Activated gamma-delta T cell (primary cell): Measurements from ENCODE around the gene PPP1CC.
"Not testable (repeated sequence)": the region's sequence is repeated elsewhere in the genome, so short reads cannot be mapped to it uniquely, and the experiment has no call there.

Experiments
- DNase-seq: peaks from one replicate; lab custom pipeline; 2025; lab: John Stamatoyannopoulos, UW

PPP1CC gene

DNA sequence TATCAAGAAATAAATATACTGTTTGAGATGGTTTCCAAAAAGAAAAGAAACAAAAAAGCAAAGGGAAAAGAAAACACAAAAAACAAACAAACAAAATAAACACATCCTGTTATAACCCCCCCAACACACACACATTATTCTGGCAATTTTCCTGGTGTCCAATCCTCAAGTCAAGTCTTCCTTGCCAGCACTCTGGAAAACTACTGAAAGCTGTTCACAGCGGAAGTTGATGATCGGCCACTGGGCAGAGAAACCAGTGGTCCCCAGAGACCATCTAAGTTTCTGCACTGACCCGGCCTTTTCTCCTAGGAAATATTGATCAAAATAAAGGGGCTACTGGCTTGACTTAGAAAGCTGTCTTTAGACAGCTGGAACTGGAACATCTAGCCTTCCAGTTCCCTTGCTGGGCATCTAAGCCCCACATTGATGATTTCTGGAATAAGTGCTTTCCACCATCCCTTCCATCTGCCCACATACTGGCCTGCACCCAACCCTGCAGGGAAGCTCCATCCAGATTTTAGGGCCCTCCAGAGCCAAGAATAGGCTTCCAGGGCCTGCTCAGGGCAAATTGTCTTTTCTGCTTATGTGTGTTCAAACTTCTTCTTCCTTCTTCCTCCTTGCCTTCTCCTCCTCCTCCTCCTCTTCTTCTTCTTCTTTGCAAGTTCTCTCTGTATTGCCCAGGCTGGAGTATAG lies 11.6 kb upstream of the PPP1CC start:
- DNase-seq, result no peak

DNA sequence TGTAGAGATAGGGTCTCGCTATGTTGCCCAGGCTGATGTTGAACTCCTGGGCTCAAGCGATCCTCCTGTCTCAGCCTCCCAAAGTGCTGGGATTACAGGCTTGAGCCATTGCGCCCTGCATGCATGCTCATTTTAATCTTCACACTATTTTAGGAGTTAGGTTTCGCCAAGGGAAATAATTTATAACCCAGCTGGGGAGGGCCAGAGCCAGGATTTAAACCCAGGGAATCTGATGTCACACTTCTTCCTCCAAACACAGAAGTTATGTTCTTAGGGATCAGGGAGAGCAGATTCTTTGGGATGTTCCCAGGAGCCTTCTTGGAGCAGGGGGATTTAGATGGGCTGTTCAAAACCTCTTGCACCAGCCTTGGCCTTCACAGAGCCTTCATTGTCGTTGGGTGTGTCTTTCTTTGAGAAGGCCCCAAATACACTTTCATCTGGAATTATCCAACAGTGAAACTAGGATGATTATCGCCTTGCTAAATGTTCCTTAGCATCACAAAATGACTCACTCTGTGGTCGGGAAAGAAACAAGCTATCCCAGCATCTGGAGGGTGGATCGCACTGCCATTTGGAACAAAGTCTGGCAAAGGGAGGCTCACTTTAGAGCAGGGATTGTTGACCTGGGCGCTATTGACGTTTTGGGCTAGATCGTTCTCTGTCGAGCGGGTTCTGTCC lies 8.2 kb upstream of the PPP1CC start:
- no peak for DNase-seq

DNA sequence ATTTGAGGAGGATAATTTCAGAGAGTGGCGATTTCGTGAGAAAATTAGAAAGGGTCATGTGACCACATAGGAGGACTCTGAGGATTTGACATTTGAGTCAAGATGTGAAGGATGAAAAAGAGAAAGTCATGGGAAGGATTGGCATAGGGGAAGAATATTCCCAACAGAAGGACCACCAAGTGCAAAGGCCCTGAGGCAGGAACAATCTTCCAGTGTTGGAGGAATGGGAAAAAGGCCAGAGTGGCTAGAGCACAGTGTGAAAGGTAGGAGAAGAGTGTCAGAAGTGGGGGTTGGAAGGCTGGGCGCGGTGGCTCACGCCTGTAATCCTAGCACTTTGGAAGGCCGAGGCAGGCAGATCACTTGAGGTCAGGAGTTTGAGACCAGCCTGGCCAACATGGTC lies 3.9 kb upstream of the PPP1CC start:
- DNase-seq, result no peak

DNA sequence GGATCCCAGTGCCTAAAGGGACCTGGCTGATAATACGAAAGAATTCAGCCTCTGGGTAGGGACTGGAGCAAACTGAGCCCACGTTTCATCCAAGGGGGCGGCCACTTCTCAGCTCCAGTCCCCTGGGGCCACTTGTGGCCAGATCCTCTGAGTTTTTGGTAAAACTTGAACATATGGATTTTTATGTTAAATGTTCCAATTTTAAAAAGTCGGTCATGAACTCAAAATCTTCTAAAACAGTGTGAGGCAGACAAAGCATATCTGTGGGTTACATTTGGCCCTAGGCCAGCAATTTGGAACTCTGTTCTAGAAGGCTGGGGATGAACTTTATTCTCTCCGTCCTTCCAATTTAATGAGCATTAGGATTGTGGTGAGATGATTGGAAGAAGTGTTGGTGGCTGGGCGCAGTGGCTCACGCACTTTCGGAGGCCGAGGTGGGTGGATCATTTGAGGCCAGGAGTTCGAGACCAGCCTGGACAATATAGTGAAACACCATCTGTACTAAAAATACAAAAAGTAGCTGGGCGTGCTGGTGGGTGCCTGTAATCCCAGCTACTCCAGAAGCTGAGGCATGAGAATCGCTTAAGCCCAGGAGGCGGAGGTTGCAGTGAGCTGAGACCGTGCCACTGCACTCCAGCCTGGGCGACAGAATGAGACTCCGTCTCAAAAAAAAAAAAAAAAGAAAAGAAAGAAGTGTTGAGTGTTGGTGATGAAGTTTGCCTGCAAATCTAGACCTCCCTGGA lies 3.0 kb upstream of the PPP1CC start:
- DNase-seq, result no peak

DNA sequence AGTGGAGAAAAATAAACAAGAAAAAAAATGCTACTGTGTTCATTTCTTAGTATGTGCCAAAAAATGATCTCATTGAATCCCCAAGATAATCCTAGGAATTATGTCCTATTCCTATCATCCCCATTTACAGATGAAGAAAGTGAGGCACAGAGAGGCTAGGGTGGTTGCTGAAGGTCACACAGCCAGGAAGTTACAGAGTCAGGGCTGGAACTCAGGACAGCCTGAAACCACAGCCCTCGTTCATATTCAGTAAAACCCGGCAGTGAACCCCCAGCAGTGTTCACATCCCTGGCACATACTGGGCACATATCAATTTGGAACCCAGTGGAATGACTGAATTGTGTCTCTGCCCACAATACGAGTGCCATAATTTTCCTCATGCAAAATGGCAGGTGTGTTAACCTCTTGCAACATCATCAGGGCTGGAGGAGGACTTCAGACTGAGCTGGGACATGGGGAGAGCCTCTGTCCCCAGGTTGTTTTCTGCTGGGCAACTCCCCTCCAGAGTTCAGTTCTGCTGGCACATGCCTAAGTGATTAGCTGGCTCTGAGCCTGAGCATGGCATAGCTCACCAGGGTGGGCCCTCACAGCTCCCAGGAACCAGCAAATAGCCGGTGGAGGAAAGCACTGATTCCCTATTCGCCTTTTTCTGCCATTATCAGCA lies 2.0 kb upstream of the PPP1CC start:
- DNase-seq, result no peak

DNA sequence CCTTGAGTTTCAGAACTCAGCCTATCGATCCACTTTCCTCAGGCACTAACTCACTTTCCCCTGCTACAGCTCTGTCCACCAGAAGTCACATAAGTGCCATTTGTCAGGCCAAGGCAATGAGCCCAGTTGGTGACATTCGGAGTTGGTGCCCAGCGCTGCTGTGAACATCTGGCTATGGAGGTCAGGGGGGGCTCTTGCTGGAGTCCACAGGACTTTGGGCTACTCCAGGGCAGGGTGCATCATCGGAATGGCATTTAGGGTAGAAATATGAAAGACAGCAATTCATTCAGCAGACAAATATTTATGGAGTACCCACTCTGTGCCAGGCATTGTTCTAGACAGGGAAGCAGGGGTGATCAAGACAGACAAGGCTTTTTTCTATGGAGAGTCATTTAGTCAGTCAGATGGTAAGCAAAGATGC lies 1.5 kb upstream of the PPP1CC start:
- DNase-seq, result no peak

DNA sequence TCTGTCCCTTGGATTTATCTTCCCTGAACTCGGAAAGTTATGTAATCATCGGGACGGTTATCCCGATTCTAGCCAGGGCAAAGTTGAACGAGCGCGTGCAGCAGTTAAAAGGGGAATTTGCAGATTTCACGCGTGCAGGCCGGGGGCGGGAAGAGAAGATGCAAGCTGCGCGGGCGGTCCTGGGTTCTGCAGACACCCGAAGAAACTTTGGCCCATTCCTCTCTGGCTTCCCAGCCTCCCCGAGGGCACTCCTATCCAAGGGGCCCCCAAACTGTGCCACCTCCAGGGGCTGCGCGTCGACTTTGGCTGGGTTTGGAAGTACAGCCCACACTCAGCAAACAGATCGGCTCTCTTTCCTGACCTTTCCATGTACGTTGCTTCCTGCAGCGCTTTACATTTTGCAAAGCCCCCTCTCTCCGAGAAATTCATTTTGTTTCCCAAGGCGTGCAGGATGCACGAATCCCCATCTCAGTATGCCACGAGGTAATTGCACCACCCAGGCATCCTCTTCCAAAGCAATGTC lies 941 bp upstream of the PPP1CC start:
- no peak for DNase-seq

DNA sequence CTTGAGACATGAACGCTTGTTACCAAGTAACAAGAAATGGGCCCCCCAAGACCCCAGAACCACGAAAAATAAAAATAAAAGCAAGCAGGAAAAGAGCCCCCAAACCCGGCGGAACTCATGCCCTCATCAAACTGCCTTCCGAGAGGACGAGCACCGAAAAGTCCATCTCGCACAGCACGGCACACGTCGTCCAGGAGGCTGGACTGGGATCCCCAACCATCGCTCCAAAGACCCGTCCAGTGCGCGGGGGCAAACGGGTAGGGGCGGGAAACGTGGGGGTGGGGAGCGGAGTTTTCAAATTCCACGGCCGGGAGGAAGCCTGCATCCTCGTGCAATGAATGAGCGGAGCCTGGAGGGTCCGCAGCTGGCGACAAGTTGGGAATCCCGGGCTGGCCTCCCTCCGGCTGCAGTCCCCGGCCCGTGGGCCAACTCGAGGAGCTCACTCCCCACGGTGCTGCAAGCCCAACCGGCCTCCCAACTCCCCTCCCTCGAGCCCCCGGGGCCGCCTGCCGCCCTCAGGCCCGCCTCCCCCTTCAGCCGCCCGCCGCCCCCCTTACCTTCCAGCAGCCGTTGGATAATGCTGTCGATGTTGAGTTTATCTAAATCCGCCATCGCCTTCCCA lies 484 bp downstream of the PPP1CC start:
- DNase-seq, result no peak

DNA sequence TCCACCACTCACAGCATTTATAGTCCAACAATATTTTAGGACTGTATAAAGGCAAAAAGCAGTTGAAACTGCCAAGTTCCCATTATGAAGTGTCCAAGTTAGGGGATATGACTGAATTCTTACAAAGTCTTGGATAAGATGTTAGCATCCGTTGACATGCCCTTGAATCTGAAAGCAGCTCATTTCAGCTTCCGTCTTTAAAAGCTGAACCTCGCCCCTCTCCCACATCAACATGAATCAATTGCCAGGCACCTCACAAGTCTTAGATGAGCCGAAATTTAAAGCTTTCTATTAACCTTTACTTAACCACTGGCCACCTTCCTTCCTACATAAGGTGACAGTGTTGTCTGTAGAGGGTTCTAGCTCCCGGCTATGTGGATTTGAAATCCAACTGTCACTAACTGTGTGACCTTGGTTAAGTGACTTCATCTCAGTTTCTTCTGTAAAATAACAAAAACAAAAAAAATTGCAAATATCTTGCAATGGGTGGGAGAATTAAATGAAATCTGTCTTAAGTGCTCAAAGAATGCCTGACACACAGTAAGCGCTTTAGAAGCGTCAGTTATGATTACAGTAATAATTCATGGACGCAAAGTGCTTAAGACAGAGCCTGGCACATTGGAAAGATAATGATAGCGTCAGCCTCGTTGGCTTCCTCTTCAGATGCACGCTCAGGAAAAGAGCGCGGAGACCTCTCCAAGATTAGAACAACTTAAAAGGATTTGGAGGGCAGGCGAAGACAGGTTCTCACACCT lies 1.2 kb downstream of the PPP1CC start:
- no peak for DNase-seq

DNA sequence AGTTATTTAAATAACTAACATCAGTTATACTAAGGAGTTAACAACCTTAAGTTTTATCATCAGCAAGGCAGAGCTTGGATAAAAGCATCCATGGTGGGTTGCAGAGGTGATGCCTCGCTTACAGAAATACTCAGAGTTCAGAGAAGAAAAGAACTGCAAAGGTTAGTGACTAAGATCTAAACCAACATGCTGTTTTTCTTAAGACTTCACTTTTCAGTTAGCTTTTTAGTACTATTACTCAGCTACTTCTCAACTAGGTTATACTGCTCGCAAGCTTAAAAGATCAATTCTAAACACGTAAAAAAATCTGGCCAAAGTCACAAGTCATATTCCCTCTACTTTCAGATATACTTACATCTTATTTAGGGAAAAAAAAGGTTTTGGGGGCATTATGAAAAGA lies 2.8 kb downstream of the PPP1CC start:
- DNase-seq, result no peak

DNA sequence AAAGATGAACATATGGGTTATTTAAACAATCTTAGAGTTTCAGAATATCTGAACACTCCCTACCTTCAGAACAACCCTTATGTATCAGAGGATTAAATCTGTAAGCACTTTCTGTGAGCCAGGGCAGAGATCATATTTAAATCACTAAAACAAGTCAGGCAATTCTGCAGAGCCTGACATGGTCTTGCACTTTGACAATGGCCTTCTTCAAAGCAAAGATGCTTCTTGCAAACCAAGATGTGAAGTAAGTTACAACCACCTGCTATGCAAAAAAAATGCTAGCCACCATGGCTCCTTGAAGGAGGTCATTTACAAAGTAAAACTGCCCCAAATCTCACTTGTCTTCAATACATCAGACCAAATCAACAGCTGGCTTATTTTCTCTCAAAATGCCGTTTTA lies 3.2 kb downstream of the PPP1CC start:
- DNase-seq, result no peak

DNA sequence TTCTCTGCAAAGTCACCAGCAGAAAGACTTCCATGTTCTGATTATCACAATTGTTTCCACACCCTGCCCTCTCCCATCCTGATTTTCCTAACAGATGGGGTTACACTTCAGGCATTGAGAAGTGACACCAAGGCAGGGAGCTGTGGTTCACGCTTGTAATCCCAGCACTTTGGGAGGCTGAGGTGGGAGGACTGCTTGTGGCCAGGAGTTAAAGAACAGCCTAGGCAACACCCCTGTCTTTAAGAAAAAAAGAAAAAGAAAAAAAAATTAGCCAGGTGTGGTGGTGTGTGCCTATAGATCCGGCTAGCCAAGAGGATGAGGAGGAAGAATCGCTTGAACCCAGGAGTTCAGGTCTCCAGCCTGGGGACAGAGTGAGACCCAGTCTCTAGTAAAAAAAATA lies 5.2 kb downstream of the PPP1CC start:
- DNase-seq, result no peak

DNA sequence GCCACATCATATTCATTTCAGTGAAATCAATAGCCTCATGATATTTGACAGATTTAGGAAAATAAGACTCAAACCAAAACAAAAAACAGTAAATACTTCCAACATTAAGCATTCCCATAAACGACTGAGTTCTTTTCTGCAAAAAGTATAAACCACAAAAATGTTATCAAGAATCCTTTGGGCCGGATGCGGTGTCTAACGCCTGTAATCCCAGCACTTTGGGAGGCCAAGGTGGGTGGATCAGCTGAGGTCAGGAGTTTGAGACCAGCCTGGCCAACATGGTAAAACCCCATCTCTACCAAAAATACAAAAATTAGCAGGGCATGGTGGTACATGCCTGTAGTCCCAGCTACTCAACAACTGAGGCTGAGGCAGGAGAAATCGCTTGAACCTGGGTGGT lies 5.7 kb downstream of the PPP1CC start:
- not testable (repeated sequence) for DNase-seq

DNA sequence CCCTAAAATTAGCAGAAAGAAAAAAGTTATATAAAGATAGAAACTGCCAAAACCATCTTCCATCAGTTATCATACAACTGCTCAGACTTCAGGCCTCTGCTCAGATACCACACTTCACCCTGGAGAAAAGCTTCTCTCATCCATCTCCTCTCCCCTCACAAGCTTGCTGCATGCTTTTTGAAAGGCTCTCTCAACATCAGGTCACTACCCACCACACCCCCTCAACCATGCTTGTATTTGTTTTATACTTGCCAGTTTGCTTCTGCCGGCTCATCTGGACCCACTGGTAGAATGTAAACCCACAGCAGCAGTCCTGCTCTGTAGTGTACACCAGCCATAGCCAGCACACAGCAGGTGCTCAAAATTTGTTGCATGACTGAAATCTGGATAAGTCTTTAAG lies 8.8 kb downstream of the PPP1CC start:
- DNase-seq, result no peak

DNA sequence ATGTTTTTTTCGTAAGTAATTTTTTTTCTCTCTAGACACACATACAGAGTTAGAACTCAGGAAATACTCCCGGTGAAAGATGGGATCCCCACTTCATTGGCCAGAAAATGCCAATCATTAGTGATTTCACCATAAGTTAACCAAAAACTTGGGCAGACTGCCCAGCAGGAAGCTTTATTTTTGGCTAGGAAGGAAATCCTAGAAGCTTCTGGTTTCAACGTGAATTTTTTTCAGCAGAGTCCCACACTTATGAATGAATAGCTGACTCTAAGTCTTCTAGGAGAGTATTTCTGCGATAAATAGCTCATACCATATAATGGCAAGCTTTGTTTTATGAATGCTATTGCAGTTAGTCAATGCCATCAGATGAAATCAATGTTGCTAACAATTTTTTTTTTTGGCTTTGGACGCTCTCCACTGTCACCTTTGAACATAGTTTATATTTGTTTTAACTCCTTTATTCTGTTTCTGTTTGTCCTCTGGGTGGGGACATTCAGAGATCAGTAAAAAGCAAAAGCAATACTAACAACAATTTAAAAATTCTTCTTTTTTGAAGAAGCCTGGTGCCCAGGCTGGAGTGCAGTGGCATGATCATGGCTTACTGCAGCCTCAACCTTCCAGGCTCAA lies 9.5 kb downstream of the PPP1CC start:
- no peak for DNase-seq

DNA sequence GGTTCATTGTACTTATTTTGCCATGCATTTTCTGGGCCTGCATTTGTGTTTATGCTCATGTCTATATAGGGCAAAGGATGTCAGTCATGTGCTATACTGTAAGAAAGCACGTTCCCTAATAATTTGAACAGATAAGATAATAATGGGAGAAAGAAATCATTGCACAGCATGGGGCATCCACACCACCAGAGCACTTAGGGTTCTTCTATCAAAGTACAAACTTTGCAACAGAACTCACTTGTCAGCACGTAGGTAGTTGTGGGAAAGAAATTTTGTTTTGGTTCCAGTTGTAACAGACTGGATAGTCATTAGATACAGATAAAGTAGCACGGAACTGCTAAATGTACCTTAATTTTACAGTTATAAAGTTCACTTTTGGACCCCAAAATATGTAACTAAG lies 10.1 kb downstream of the PPP1CC start:
- no peak for DNase-seq

DNA sequence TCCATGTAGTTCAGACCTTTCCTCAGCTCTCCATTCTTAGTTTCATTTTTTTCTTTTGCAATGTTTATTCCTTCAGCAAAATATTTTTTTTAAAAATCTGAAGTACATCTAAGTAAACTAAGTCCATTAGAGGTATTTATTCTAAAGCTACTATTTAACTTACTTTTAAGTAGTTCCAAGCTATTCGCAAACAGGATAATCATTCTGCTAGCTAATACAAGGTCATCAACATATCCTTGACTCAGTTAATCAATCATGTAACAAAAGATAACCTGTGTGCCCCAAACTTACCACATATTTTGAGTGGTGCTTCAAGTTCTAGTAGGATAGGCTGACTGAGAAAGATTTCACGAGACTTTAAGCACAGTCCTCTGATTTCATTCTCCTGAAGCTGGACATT lies 11.2 kb downstream of the PPP1CC start:
- DNase-seq, result no peak

DNA sequence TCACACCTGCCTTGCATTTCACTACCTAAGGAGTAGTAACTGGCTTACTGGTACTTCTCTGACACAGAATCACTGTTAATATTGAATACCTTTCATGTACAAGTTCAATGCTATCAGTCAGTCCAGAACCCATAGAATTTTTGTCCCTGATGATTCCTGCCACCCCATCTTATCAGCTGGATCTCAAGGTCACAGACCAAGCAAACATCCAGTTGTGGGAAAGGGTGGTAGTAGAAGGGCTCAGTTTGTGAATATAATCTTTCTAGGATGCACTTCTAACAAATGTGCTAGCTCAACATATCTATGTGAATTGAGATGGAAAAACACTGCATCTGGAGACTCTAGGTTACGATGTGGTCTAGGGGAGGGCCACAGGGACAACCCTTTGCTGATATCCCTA lies 14.1 kb downstream of the PPP1CC start:
- DNase-seq, result no peak

DNA sequence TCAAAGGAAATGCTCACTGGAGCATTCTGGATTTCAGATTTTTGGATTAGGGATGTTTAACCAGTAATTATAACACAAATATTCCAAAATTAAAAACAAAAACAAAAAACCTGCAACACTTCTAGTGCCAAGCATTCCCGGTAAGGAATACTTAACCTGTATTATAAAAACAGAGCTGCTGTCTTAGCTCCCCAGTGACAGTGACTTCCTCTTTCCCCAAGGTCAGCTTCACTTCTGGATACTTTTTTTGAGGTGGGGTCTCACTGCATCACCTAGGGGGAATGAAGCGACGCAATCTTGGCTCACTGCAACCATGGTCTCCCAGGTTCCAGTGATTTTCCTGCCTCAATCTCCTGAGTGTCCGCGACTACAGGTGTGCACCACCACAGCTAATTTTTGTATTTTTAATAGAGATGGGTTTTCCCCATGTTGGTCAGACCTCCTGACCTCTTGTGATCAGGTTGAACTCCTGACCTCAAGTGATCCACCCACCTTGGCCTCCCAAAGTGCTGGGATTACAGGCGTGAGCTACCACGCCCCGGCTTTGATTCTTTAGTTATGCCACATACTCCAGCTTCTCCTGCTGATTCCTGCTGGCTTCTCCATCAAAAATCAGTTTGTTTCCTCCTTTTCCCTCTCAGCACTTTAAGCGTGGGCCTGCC lies 15.9 kb downstream of the PPP1CC start:
- DNase-seq, result no peak

DNA sequence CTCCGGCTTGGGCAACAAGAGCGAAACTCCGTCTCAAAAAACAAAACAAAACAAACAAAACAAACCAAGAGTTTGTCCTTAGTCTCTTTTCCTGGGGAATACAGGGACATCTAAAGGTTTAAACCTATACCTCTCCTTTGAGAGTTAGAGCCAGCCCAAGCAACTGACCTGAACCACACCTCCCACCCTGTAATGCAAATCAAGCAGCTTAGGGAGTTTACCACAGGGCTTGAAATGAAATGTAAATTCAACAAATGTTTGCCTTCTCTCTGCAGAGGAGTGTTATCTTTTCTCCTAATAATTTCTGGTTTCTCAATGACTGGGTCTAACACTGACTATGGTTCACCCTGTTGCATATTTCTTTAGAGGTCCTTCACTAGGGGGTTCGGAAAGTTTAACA lies 16.7 kb downstream of the PPP1CC start:
- no peak for DNase-seq
